ENCODE results near the gene INPP5D. TPM values are rescaled to one million over a fixed set of nuclear protein-coding genes. Genes with fewer than 3 reads are reported as not detected.
"Not testable (repeated sequence)": the region's sequence is repeated elsewhere in the genome, so short reads cannot be mapped to it uniquely, and the experiment has no call there.

Gene INPP5D
- polyA plus RNA-seq, 2 of the 4 experiments (the other 2 are of a cell fraction): 0.26 to 0.53 TPM

DNA sequence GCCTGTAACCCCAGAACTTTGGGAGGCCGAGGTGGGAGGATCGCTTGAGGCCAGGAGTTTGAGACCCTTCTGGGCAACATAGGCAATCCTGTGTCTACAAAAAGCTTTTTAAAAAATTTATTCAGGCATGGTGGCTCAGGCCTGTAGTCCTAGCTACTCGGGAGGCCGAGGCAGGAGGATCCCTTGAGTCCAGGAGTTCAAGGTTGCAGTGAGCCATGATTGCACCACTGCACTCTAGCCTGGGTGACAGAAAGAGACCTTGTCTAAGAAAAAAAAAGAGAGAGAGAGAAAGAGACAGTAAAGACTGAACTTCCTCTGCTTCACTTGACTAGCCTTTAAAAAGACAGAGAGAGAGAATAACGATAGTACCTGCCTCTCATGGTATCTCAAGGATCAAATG lies 62.4 kb downstream of the INPP5D start:
- no peak overlapping the region for H3K4me2 ChIP-seq
- H3K27ac ChIP-seq: no peak overlapping the region
- TF ChIP-seq HOXB13 (CRISPR knock-in tag; IDR thresholded peaks at IDR 0.05; ENCODE audit: low read depth) (no peak), CEBPB (IDR thresholded peaks at IDR 0.05) (no peak), MYC (IDR thresholded peaks at IDR 0.05; ENCODE audit: borderline replicate concordance, low read length) (no peak), TFCP2L1 (CRISPR knock-in tag; IDR thresholded peaks at IDR 0.05) (no peak), KDM1A (IDR thresholded peaks at IDR 0.05; ENCODE audit: low read depth) (no peak), CBX2 (IDR thresholded peaks at IDR 0.05; ENCODE audit: borderline replicate concordance, low read depth) (no peak), RCOR1 (IDR thresholded peaks at IDR 0.05; ENCODE audit: low read depth, low read length) (no peak), POLR2AphosphoS2 (conservative IDR thresholded peaks at IDR 0.05; ENCODE audit: low read length) (no peak), ZNF302 (CRISPR knock-in tag; IDR thresholded peaks at IDR 0.05) (no peak), EHF (CRISPR knock-in tag; IDR thresholded peaks at IDR 0.05) (no peak), PHF8 (IDR thresholded peaks at IDR 0.05; ENCODE audit: borderline replicate concordance, low read depth) (no peak), HOXB5 (CRISPR knock-in tag; IDR thresholded peaks at IDR 0.05) (no peak), HEYL (CRISPR knock-in tag; IDR thresholded peaks at IDR 0.05) (no peak)
- TF ChIP-seq, protein P1, sequence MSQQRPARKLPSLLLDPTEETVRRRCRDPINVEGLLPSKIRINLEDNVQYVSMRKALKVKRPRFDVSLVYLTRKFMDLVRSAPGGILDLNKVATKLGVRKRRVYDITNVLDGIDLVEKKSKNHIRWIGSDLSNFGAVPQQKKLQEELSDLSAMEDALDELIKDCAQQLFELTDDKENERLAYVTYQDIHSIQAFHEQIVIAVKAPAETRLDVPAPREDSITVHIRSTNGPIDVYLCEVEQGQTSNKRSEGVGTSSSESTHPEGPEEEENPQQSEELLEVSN (IDR thresholded peaks at IDR 0.05; ENCODE audit: borderline replicate concordance, low read depth): no peak
- TF ChIP-seq, protein P2, sequence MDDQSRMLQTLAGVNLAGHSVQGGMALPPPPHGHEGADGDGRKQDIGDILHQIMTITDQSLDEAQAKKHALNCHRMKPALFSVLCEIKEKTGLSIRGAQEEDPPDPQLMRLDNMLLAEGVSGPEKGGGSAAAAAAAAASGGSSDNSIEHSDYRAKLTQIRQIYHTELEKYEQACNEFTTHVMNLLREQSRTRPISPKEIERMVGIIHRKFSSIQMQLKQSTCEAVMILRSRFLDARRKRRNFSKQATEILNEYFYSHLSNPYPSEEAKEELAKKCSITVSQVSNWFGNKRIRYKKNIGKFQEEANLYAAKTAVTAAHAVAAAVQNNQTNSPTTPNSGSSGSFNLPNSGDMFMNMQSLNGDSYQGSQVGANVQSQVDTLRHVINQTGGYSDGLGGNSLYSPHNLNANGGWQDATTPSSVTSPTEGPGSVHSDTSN (IDR thresholded peaks at IDR 0.05): no peak
- TF ChIP-seq, protein P3, sequence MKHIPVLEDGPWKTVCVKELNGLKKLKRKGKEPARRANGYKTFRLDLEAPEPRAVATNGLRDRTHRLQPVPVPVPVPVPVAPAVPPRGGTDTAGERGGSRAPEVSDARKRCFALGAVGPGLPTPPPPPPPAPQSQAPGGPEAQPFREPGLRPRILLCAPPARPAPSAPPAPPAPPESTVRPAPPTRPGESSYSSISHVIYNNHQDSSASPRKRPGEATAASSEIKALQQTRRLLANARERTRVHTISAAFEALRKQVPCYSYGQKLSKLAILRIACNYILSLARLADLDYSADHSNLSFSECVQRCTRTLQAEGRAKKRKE (CRISPR knock-in tag; IDR thresholded peaks at IDR 0.05; ENCODE audit: low read depth): no peak
- TF ChIP-seq, protein P4, sequence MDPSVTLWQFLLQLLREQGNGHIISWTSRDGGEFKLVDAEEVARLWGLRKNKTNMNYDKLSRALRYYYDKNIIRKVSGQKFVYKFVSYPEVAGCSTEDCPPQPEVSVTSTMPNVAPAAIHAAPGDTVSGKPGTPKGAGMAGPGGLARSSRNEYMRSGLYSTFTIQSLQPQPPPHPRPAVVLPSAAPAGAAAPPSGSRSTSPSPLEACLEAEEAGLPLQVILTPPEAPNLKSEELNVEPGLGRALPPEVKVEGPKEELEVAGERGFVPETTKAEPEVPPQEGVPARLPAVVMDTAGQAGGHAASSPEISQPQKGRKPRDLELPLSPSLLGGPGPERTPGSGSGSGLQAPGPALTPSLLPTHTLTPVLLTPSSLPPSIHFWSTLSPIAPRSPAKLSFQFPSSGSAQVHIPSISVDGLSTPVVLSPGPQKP (IDR thresholded peaks at IDR 0.05; ENCODE audit: low read depth, low read length): no peak
- TF ChIP-seq, protein P5, sequence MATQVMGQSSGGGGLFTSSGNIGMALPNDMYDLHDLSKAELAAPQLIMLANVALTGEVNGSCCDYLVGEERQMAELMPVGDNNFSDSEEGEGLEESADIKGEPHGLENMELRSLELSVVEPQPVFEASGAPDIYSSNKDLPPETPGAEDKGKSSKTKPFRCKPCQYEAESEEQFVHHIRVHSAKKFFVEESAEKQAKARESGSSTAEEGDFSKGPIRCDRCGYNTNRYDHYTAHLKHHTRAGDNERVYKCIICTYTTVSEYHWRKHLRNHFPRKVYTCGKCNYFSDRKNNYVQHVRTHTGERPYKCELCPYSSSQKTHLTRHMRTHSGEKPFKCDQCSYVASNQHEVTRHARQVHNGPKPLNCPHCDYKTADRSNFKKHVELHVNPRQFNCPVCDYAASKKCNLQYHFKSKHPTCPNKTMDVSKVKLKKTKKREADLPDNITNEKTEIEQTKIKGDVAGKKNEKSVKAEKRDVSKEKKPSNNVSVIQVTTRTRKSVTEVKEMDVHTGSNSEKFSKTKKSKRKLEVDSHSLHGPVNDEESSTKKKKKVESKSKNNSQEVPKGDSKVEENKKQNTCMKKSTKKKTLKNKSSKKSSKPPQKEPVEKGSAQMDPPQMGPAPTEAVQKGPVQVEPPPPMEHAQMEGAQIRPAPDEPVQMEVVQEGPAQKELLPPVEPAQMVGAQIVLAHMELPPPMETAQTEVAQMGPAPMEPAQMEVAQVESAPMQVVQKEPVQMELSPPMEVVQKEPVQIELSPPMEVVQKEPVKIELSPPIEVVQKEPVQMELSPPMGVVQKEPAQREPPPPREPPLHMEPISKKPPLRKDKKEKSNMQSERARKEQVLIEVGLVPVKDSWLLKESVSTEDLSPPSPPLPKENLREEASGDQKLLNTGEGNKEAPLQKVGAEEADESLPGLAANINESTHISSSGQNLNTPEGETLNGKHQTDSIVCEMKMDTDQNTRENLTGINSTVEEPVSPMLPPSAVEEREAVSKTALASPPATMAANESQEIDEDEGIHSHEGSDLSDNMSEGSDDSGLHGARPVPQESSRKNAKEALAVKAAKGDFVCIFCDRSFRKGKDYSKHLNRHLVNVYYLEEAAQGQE (IDR thresholded peaks at IDR 0.05): no peak
- TF ChIP-seq, protein P6, sequence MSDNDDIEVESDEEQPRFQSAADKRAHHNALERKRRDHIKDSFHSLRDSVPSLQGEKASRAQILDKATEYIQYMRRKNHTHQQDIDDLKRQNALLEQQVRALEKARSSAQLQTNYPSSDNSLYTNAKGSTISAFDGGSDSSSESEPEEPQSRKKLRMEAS (IDR thresholded peaks at IDR 0.05): no peak
- TF ChIP-seq, protein P7, sequence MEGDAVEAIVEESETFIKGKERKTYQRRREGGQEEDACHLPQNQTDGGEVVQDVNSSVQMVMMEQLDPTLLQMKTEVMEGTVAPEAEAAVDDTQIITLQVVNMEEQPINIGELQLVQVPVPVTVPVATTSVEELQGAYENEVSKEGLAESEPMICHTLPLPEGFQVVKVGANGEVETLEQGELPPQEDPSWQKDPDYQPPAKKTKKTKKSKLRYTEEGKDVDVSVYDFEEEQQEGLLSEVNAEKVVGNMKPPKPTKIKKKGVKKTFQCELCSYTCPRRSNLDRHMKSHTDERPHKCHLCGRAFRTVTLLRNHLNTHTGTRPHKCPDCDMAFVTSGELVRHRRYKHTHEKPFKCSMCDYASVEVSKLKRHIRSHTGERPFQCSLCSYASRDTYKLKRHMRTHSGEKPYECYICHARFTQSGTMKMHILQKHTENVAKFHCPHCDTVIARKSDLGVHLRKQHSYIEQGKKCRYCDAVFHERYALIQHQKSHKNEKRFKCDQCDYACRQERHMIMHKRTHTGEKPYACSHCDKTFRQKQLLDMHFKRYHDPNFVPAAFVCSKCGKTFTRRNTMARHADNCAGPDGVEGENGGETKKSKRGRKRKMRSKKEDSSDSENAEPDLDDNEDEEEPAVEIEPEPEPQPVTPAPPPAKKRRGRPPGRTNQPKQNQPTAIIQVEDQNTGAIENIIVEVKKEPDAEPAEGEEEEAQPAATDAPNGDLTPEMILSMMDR (IDR thresholded peaks at IDR 0.05): no peak
- no peaks in the 10 kb centered on the region for H3K4me1 ChIP-seq
- no peaks in the 10 kb centered on the region for H3K9me3 ChIP-seq
- DNase-seq (ENCODE audit: low read depth in 1 of 2, low spot score in 1 of 2) (no peak), ATAC-seq (no peak), FAIRE-seq (no peak)
- WGBS (ENCODE audit: missing lambda C conversion rate): 84% methylated on average over 5 of the region's 5 CpGs
- ChIA-PET POLR2A (no interaction called here), CTCF (interaction anchor here (0.9 to 1.3 kb wide), 2 partner anchors 8 to 32 kb away, joined by 3 read pairs; no protein-coding TSS in a partner anchor)
- no peak overlapping the region for H3K4me3 ChIP-seq

DNA sequence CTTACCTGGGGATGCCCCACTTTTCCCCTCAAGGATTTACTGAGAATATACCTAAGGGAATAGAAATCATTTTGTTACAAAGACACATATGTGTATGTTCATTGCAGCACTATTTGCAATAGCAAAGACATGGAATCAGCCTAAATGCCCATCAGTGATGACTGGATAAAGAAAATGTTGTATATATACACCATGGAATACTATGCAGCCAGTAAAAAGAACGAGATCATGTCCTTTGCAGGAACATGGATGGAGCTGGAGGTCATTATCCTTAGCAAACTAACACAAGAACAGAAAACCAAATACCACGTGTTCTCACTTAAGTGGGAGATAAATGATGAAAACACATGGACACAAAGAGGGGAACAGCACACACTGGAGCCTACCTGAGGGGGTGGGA lies 63.4 kb downstream of the INPP5D start:
- FAIRE-seq; POLR2A ChIA-PET; H3K4me2 ChIP-seq; H3K4me1 ChIP-seq; DNase-seq (ENCODE audit: low read depth in 1 of 2, low spot score in 1 of 2); H3K4me3 ChIP-seq; H3K9me3 ChIP-seq; ATAC-seq; H3K27ac ChIP-seq: not testable (repeated sequence)
- CTCF ChIA-PET: interaction anchor here (0.5 kb wide), 1 partner anchor 49 kb away, joined by 3 read pairs; no protein-coding TSS in a partner anchor
- 2% methylated on average over 2 of the region's 2 CpGs for WGBS (ENCODE audit: missing lambda C conversion rate)

All from A549 (cell line).